ENCODE measurements around the gene C12orf54.
"Not testable (repeated sequence)": the region's sequence is repeated elsewhere in the genome, so short reads cannot be mapped to it uniquely, and the experiment has no call there.

C12orf54 gene

DNA sequence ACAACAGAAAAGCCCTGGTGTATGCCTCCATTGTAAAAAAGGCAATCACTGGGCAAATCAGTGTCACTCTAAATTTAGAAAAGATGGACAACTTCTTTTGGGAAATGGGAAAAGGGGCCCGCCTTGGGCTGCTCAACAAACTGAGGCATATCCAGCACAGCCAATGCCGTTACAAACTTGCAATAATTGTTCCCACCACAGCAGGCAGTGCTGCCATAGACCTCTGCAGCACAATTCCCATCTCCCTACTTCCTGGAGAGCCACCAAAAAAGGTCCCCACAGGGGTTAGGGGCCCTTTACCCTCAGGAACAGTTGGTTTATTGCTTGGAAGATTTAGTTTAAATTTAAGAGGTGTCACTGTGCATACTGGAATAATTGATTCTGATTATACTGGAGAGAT is 26.7 kb downstream of the C12orf54 start:
- DNase-seq (ENCODE audit: low read depth, low spot score) = no peak

DNA sequence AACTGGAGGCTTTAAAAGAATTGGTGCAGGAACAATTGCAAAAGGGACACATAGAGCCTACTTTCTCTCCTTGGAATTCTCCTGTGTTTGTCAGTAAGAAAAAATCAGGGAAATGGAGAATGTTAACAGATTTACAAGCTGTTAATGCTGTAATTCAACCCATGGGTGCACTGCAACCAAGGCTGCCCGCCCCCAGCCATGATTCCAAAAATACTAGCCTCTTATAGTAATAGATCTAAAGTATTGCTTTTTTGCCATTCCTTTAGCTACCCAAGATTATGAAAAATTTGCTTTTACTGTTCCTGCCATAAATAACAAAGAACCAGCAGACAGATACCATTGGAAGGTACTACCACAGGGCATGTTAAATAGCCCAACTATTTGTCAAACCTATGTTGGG is 27.8 kb downstream of the C12orf54 start:
- DNase-seq (ENCODE audit: low read depth, low spot score) = no peak

DNA sequence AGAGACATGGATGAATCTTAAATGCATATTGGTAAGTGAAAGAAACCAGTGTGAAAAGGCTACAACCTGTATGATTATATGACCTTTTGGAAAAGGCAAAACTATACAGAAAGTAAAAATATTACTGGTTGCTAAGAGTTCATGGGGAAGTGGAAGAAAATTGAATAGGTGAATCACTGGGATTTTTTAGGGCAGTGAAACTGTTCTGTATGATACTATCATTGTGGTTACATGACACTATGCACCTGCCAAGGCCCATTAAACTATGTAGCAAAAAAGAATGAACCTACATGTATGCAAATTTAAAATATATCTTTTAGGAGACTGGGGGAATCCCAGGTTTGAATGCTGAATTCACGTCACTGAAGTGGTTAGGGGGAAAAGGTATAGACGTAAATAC is 30.6 kb downstream of the C12orf54 start:
- DNase-seq (ENCODE audit: low read depth, low spot score) = no peak

DNA sequence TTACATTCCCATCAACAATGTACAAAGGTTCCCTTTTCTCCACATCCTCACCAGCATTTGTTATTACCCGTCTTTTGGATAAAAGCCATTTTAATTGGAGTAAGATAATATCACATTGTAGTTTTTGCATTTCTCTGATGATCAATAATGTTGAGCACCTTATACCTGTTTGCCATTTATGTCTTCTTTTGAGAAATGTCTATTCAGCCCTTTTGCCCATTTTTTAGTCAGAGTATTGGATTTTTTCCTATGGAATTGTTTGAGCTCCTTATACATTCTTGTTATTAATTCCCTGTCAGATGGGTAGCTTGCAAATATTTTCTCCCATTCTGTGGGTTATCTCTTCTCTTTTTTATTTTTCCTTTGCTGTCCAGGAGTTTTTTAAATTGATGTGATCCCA is 32.4 kb downstream of the C12orf54 start:
- no peak for DNase-seq (ENCODE audit: low read depth, low spot score)

DNA sequence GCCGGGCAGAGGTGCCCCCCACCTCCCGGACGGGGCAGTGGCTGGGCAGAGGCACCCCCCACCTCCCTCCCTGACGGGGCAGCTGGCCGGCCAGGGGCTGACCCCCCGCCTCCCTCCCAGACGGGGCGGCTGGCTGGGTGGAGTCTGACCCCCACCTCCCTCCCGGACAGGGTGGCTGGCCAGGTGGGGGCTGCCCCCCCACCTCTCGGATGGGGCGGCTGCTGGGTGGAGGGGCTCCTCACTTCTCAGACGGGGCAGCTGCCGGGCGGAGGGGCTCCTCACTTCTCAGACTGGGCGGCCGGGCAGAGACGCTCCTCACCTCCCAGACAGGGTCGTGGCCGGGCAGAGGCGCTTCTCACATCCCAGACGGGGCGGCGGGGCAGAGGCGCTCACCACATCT is 38.1 kb downstream of the C12orf54 start:
- not testable (repeated sequence) for DNase-seq (ENCODE audit: low read depth, low spot score)

DNA sequence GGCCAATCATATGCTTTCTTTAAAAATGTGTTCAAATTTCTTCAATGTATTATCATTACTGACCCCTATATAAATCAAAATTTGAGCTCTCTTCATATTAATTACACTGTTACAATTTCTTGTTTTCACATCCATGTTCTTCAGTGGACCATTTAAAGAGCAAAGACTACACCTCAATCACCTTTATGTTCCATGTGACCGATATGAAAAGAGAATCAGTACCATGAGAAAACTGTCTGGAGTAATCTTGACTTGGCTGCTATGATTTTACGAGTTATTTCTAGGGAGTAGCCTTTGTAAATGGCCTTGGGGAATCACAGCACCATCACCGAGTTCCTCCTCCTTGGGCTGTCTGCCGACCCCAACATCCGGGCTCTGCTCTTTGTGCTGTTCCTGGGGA is 43.0 kb downstream of the C12orf54 start, which contains the start of gene OR8S1:
Gene OR8S1, plus strand, starts transcription at position 301 of the 400 bp plus-strand sequence. Its CDS starts 0 bp downstream, at position 301.
- DNase-seq (ENCODE audit: low read depth, low spot score) = no peak

DNA sequence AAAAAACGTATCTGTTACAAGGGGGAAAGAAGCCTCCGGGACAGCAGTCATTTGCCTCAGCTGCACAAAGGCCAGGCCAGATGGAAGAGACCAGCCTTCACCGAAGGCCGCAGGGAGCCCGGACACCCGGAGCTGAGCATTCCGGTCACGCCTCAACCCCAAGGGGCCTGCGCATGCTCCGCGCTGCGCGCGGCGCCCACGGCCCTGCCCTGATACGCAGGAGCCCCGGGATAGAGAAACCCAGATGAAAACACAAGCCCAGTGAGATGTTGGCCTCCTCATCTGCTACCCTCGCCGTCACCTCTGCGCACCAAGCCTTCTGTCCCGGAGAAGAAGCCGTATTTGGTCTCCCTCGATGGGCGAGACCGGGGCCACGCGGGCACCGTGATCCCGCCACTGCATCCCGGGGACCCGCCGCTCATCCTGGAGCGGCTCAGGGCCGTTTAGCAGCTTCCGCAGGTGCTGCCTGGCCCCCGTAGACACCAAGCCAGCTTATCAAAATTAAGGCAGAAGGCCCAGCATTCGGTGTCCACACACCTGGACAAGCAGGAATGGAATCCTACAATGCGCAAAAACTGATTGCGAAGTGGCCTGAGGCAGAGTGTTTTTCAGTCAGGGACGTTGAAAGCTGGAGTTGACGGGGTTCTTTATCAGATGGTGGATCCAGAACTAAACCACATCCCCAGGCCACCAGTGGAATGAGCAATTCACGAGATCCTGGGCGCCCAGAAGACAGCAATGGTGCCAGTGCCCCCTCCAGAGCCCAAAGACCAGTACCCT is 45.8 kb downstream of the C12orf54 start:
- no peak for DNase-seq (ENCODE audit: low read depth, low spot score)

DNA sequence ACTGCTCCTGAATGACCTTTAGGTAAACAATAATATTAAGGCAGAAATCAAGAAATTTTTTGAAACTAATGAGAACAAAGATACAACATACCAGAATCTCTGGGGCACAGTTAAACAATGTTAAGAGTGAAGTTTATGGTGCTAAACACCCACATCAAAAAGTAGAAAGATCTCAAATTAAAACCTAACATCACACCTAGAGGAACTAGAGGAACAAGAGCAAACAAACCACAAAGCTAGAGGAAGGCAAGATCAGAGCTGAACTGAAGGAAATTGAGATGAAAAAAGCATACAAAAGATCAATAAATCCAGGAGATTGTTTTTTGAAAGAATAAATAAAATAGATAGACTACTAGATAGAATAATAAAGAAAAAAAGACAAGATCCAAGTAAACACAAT is 50.3 kb downstream of the C12orf54 start:
- DNase-seq (ENCODE audit: low read depth, low spot score) = no peak

DNA sequence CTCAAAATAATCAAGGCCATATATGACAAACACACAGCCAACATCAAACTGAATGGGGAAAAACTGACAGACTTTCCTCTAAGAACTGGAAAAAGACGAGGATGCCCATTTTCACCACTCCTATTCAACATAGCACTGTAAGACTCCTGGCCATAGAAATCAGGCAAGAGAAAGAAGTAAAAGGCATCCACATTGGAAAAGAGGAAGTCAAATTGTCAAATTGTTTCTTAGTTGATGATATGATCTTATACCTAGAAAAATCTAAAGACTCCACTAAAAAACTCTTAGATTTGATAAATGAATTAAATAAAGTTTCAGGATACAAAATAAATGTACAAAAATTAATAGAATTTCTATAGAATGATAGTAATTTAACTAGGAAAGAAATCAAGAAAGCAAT is 54.3 kb downstream of the C12orf54 start:
- DNase-seq (ENCODE audit: low read depth, low spot score) = no peak

DNA sequence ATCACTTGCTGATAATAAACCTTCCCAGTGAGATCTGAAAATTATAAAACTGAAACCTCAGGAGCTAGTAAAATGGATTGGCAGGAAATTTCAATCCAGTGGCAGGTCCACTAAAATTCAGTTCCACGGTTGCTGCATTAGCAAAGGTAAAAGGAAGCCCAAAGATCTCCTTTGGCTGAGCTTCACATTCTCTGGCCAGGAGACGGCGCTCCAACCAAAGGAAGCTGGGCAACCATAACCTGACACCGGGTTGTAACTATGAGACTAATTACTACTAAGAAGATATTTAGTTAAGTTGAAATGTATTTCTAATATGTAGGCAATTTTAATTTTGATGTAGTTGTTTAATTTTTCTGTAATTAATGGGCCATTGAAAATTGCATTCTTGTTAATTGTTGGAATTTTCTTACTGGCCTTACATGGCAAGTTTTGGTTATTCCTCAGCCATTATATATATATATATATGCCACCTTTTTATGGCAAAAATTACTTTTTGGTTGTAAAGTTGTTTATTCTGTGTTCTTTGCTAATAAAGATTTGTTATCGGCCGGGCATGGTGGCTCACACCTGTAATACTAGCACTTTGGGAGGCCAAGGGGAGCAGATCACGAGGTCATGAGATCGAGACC is 60.1 kb downstream of the C12orf54 start:
- DNase-seq (ENCODE audit: low read depth, low spot score) = no peak

DNA sequence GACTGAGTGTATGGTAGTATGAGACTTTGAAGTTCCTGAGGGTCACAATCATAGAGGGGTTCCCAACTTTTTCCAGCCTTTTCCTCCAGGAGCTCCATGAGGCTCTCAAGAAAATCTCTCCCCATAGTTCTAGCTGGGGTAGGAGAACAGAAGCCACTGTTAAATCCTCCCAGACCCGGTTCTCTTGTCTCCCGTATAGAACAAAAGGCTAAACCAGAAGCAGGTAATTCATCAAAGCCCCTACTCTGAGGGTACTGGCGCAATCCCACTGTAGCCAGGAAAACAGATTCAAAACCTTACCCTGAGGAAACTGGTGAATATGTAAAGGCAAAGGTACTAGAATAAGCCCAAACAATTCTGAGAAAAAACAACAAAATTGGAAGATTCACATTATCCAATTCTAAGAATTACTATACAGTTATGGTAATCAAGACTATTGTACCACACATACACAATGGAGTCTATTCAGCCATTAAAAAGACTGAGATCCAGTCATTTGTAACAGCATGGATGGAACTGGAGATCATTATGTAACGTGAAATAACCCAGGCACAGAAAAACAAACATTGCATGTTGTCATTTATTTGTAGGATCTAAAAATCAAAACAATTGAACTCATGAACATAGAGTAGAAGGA is 63.7 kb downstream of the C12orf54 start:
- DNase-seq (ENCODE audit: low read depth, low spot score) = no peak
